Stimulated activated CD8-positive, alpha-beta memory T cell treated with anti-CD3 and anti-CD28 coated beads, Interleukin-7, amount 100 ng/mL, for 24 hours (primary cell): ENCODE measurements around the gene MAMDC4.

Experiments used
- DNase-seq: peaks from one replicate; pipeline ENCODE4 v3.0.0-alpha.2; 2020; ENCODE audit warnings: low read depth

MAMDC4 gene

GRCh38 chr9:136849960-136850865, 1.9 kb upstream of the MAMDC4 start:
- no peak for DNase-seq

- DNase-seq = no peak
Measured at GRCh38 chr9:136850866-136851775, 1.0 kb upstream of the MAMDC4 start.

- no peak for DNase-seq
Measured at GRCh38 chr9:136852664-136853595, 784 bp downstream of the MAMDC4 start.

- DNase-seq = no peak
Measured at GRCh38 chr9:136853596-136854112, 1.5 kb downstream of the MAMDC4 start.

GRCh38 chr9:136854113-136854841, 2.1 kb downstream of the MAMDC4 start:
- no peak for DNase-seq

- no peak for DNase-seq
Measured at GRCh38 chr9:136854842-136855460, 2.8 kb downstream of the MAMDC4 start.

- DNase-seq = no peak
Measured at GRCh38 chr9:136855461-136856078, 3.4 kb downstream of the MAMDC4 start.

- DNase-seq = no peak
Measured at GRCh38 chr9:136856079-136856476, 3.9 kb downstream of the MAMDC4 start.

GRCh38 chr9:136856541-136857141, 4.5 kb downstream of the MAMDC4 start:
- DNase-seq = no peak

GRCh38 chr9:136857166-136857565, 5.0 kb downstream of the MAMDC4 start:
- DNase-seq = no peak

GRCh38 chr9:136857581-136858412, 5.7 kb downstream of the MAMDC4 start:
- no peak for DNase-seq

- DNase-seq = no peak
Measured at GRCh38 chr9:136858452-136858843, 6.3 kb downstream of the MAMDC4 start.

GRCh38 chr9:136858844-136859757, 7.0 kb downstream of the MAMDC4 start:
- no peak for DNase-seq

GRCh38 chr9:136860529-136860928, 8.4 kb downstream of the MAMDC4 start:
- no peak for DNase-seq

GRCh38 chr9:136860933-136861873, 9.1 kb downstream of the MAMDC4 start:
- DNase-seq = no peak

- no peak for DNase-seq
Measured at GRCh38 chr9:136861874-136862457, 9.8 kb downstream of the MAMDC4 start.
